ENCODE measurements around the gene HDAC7.

The HDAC7 gene

DNA sequence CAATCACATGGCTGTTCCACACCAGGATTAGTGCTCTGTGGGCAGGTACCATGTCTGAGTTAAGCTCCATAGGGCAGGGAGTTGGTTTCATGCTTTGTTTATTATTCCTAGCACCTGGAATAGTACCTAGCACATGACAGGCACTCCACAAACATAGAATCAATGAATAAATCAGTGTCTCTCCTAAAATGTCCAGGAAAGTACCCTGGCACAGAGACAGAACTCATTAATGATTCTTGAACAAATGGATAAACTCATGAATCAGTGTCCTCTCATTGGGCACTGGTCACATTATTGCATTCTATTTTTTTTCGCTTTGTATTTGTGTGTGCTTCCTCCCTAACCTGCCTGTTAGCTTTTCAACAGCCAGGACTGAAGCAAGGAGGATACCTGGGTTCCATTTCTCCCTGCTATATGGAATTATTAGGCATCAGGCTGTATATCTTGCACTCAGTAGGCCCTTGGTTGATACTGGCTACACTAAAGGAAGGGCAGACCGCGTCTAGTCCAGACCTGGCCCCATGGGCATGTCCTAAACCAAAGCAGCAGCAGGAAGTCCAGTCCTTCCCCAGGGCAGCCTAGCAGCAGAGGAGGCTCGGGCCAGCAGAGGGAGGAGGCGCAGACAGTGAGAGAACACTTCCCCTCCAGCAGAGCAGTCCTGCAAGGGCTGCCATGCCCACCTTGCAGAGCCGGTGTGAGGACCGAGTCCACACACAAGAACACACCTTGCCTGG is 18.4 kb downstream of the HDAC7 start:
- Mint-ChIP-seq H3K9me3 (no peaks in the 10 kb centered on the region), H3K27ac (peak overlapping the region; percentile 99), H3K36me3 (peaks cover 99% of the 10 kb centered on the region), H3K4me1 (peaks cover 82% of the 10 kb centered on the region), H3K4me3 (peak overlapping the region; percentile 98)
- ATAC-seq (no peak), DNase-seq (ENCODE audit: low spot score in 2 of 2) (no peak)

DNA sequence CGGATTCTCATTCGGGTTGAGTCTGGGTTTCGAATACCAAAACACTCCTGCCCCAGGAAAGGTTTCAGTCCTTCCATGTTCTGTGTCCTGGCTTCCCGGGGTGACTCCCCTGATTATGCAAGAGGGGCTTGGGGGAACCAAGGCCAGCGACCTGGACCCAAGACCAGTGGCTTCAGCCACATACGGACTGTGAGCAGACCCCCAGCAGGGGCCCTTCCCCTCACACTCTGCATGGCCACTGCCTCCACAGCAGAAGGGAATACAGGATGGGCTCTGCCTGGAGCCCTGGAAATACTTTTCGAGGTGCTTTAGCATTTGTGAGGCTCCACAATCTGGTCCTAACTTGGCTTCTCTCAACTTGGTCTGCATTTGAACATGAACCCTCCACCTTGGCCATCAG is 19.1 kb downstream of the HDAC7 start:
- Mint-ChIP-seq H3K4me1 (peaks cover 75% of the 10 kb centered on the region), H3K27ac (peak overlapping the region; percentile 99), H3K9me3 (no peaks in the 10 kb centered on the region), H3K4me3 (no peak overlapping the region), H3K36me3 (peaks cover 99% of the 10 kb centered on the region)
- DNase-seq (ENCODE audit: low spot score in 2 of 2) = no peak
- no peak for ATAC-seq

DNA sequence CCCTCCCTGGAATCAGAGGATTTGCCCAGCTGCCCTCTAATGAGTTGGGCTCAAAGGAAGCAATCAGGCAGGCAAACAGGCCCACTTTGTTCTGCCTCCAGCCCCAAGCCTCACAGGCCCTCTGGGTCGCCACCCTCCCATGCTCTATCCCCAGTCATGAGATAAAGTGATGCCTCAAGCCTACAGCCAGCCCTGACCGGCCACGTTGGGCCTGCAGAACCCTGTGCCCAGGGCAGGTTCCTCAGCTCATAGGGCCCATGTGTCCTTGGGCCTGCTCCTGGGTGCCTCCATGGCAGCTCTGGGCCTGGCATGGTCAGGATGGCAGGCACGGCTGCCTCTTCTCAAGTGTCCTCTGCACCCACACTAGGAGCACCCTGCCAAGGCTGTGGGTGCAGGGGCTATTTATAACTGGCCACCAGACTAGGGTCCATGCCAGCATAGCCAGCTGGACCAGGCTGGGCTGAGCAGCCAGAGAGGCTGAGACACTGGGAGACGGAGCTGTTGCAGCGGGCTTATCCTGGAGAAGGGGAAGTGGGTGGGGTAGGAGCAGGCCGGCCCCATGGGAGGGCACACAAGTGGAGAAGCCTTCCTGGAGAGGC is 20.2 kb downstream of the HDAC7 start:
- Mint-ChIP-seq H3K4me3 (no peak overlapping the region), H3K36me3 (peaks cover 99% of the 10 kb centered on the region), H3K27ac (peak overlapping the region; percentile 99), H3K9me3 (no peaks in the 10 kb centered on the region), H3K4me1 (peaks cover 63% of the 10 kb centered on the region)
- no peak for DNase-seq (ENCODE audit: low spot score in 2 of 2)
- no peak for ATAC-seq

DNA sequence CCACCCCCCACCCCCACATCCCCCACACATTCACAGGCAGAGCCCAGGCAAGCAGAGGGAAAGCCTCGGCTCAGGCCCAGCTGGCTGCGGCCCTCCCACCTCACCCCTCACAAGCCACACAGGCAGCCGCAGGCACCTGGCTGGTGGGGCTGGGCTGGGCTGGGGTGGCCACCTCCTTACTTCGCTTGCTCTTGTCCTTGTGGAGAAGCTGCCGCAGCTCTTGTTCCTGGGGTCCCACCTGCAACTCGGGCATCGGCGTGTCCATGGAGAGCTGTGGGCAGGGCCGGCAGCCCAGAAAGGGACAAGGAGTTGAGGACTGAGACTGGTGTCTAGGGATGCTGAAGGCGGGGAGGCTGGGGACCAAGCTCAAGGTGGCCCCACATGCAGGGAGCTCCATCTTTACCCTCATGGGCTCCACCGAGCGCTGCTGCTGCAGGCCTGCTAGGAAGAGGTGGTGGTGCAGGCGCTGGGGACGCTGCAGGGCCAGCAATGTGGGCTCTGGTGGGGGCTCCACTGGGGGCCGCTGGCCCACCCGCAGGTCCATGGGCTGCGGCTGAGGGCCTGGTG is 21.2 kb downstream of the HDAC7 start:
- ATAC-seq (no peak), DNase-seq (ENCODE audit: low spot score in 2 of 2) (no peak)
- H3K36me3 Mint-ChIP-seq = peaks cover 99% of the 10 kb centered on the region
- H3K4me1 Mint-ChIP-seq = peaks cover 53% of the 10 kb centered on the region
- H3K4me3 Mint-ChIP-seq = no peak overlapping the region
- H3K27ac Mint-ChIP-seq = peak overlapping the region; percentile 99
- H3K9me3 Mint-ChIP-seq = no peaks in the 10 kb centered on the region

DNA sequence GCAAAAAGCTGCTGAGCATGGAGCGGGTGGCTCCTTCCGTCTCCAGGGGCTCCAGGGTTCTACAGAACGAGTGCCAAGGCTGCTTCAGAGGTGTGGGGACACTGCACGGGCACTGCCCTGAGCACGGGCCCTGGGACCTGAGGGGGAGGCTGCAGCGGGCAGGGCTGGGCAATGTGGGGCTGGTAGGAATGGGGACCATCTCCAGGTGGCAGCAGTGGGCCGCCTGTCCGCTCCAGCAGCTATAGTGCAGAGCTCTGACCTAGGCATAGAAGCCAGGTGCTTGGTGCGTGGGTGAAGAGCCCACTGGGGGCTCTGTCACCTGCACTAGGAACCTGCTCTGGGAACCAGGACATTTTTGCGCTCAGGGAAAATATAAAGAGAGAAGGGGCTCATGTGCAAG is 22.3 kb downstream of the HDAC7 start:
- Mint-ChIP-seq H3K9me3 (no peaks in the 10 kb centered on the region), H3K4me3 (no peak overlapping the region), H3K4me1 (peaks cover 43% of the 10 kb centered on the region), H3K36me3 (peaks cover 99% of the 10 kb centered on the region), H3K27ac (peak overlapping the region; percentile 99)
- ATAC-seq (peak; percentile 57), DNase-seq (ENCODE audit: low spot score in 2 of 2) (no peak)

DNA sequence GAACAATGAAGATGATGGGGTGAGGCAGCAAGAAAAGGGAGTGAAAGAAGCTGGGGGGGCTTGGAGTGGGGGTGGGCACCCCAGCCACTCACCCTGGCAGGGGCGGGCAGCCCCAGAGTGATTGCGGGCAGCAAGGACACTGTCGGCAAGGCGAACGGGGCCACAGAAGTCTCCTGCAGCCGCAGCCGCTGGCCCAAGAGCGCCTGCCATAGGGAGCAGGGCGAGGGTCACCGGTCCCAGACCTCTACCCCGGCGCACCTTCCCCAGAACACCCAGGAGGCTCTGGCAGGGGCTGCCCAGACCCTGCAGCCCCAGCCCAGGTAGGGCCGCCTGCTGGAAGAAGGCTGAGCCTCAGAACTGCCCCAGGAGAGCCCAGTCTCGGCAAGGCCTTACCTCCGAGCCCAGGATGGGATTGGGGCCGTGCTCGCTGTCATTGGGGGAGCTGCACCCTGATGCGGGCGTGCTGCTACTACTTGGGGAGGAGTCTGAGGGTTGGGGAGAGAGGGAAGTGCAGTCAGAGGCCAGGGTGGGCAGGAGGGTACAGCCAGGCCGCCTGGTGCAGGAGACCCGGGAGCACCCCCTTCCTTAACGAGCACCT is 23.8 kb downstream of the HDAC7 start:
- Mint-ChIP-seq H3K4me3 (no peak overlapping the region), H3K36me3 (peaks cover 99% of the 10 kb centered on the region), H3K27ac (peak overlapping the region; percentile 99), H3K9me3 (no peaks in the 10 kb centered on the region), H3K4me1 (peaks cover 32% of the 10 kb centered on the region)
- DNase-seq (ENCODE audit: low spot score in 2 of 2) (no peak), ATAC-seq (no peak)

DNA sequence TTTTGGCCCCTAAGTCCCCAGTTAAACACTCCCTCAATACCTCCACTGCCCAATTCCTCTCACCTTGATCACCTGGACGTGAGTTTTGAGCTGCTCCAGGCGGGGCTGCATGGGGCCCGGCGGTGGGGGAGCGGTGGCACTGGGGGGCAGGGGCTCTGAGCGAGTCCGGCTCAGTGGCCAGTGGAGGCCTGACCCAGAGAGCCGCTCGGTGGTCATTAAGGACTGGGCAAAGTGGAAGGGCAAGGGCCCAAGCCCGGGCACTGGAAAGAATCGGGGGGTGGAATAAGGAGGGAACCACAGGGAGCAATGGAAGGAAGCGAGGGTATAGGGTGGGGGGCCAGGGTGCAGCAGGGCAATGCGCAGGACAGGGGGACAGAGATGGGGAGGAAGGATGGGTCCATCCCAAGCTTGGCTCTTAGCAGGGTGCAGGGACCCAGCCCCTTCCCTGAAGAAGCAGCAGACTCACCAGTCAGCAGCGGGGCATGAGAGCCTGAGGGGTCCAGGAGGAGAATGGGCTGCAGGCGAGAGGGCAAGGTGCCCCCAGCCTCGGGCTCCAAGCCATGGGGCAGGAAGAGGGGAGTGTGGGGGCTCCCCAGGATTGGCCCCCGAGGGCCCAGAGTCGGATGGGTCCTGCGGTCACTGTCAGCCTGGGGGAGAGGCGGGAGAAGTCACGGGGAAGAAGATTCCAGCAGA is 24.4 kb downstream of the HDAC7 start:
- Mint-ChIP-seq H3K36me3 (peaks cover 100% of the 10 kb centered on the region), H3K27ac (peak overlapping the region; percentile 99)
- no peak for ATAC-seq

DNA sequence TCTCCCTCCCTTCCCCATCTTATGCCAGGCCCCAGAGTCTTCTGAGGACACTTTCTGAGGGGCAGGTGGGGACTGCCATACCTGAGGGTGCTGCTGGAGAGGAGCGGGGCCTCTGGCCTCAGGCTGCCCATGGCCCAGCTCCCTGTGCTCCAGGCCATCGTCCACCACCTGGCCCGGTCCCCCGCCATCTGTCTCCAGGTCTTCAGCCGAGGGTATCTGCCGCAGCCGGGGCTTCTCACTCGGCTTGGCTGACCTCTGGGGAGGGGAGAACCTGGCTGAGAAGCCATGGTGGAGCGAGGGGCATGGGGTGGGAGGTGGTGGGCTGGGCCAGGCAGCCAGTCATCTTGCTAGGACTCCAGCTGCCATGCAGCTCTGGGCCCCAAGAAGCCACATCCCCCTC is 25.0 kb downstream of the HDAC7 start:
- DNase-seq (ENCODE audit: low spot score in 2 of 2) = no peak
- no peak for ATAC-seq
- Mint-ChIP-seq H3K36me3 (peaks cover 100% of the 10 kb centered on the region), H3K27ac (peak overlapping the region; percentile 99), H3K4me3 (no peak overlapping the region), H3K9me3 (no peaks in the 10 kb centered on the region), H3K4me1 (peaks cover 30% of the 10 kb centered on the region)

More for the DNA sequence above, 24.4 kb downstream of the HDAC7 start:
- DNase-seq (ENCODE audit: low spot score in 2 of 2) = no peak
- no peaks in the 10 kb centered on the region for H3K9me3 Mint-ChIP-seq
- H3K4me3 Mint-ChIP-seq = no peak overlapping the region
- peaks cover 33% of the 10 kb centered on the region for H3K4me1 Mint-ChIP-seq

DNA sequence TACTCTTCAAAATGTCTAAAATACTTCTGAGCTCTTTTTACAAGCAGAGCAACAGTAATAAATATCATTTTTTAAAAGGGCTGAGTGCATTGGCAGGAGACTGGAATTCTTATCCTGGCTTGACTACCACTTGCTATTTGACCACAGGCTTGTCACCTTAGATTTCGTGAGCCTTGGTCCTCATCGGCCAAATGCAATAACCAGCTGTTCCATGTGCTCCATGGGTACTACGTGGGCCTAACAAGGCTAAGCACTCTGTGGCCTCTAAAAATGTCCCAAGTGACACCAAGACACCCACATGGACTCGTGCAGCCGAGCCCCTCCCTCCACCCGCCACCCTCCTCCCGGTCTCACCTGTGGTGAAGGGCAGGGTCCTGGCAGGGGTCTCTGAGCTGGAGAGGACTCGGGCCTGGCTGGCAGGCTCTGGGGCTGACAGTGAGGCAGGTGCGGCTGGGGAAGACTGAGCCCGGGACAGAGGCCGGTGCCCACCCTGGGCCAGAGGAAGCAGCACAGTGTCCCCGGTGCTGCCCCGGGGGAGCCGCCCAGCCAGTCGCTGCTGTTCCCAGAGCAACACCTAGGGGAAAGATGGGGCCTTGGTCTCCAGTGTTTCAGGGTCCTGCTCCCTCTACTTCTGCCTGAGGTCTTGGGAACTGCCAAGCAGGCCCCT is 26.6 kb downstream of the HDAC7 start:
- ATAC-seq = no peak
- H3K4me3 Mint-ChIP-seq = no peak overlapping the region
- peak overlapping the region; percentile 76 for H3K27ac Mint-ChIP-seq
- H3K36me3 Mint-ChIP-seq = peaks cover 100% of the 10 kb centered on the region
- no peaks in the 10 kb centered on the region for H3K9me3 Mint-ChIP-seq
- no peak for DNase-seq (ENCODE audit: low spot score in 2 of 2)
- peaks cover 23% of the 10 kb centered on the region for H3K4me1 Mint-ChIP-seq

DNA sequence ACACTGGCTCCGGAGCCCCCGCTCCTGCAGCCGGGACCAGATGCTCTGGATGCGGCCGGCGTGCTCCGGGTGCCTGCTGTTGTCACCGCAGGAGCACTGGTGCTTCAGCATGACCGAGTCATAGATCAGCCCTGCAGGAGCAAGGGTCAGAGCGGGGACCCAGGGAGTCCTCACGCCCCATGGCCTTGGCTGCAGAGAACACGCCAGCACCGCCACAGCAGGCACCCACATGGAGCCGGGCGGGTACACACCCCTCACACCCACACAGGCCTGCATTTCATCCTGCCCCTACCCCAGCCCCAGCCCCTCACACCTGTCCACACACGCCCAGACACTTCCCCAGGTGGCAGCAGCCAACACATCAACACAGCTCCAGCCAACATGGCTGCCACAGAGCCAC is 27.8 kb downstream of the HDAC7 start:
- no peaks in the 10 kb centered on the region for H3K9me3 Mint-ChIP-seq
- peaks cover 100% of the 10 kb centered on the region for H3K36me3 Mint-ChIP-seq
- H3K4me3 Mint-ChIP-seq = no peak overlapping the region
- ATAC-seq (no peak), DNase-seq (ENCODE audit: low spot score in 2 of 2) (no peak)
- H3K27ac Mint-ChIP-seq = peak overlapping the region; percentile 76
- peaks cover 27% of the 10 kb centered on the region for H3K4me1 Mint-ChIP-seq

DNA sequence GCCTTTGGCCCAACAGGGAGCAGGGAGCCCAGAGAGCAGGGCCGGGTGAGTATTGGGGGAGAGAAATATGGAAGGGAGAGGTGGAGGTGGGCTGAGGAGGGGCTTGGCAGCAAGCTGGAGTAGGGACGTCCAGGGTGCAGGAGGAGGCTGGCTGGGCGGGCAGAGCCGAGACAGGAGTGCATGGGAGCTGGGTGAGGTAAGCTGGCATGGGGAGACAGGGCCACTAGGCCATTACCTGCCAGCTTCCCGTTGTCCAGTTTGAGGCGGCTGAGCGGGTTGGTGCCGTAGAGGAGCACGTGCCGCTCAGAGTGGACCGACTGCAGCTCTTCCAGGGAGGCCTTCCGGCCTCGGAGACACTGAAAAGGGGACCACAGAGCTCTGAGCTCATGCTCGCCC is 28.4 kb downstream of the HDAC7 start:
- Mint-ChIP-seq H3K27ac (peak overlapping the region; percentile 88), H3K4me3 (no peak overlapping the region), H3K4me1 (peaks cover 32% of the 10 kb centered on the region), H3K9me3 (no peaks in the 10 kb centered on the region), H3K36me3 (peaks cover 100% of the 10 kb centered on the region)
- ATAC-seq = no peak
- DNase-seq (ENCODE audit: low spot score in 2 of 2) = no peak

DNA sequence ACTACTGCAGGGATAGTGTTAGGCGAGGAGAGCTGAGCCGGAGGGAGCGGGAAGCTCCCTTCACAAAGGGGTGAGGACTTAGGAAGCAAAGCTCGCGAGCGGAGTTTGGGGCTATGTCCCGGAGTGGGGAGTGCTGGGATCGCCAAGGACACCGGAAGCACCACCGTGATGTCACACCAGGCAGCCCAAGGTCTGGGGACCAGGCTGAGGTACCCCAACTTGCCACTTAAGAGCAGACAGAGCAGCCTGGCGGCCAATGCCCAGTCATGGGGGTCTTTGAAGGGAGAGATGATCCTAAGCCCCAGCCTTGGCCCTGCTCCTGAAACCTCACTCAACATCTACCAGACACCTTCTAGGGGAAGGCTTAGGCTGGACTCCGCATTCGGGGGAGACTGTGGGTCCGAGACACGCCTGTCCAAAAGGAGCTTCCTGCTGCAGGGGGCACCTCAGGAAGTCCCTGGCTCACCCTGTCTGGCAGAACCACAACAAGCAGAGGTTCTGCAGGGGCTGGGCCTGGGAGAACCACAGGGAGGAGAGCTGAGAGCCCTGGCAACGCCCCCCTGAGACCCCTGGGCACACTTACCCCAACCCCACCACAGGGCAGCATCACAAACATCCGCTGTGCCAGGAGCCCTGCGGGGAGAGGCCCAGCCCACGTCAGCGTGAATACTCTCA is 28.9 kb downstream of the HDAC7 start:
- Mint-ChIP-seq H3K36me3 (peaks cover 100% of the 10 kb centered on the region), H3K4me1 (peaks cover 37% of the 10 kb centered on the region), H3K27ac (peak overlapping the region; percentile 88), H3K9me3 (no peaks in the 10 kb centered on the region), H3K4me3 (no peak overlapping the region)
- DNase-seq (ENCODE audit: low spot score in 2 of 2) (no peak), ATAC-seq (no peak)

DNA sequence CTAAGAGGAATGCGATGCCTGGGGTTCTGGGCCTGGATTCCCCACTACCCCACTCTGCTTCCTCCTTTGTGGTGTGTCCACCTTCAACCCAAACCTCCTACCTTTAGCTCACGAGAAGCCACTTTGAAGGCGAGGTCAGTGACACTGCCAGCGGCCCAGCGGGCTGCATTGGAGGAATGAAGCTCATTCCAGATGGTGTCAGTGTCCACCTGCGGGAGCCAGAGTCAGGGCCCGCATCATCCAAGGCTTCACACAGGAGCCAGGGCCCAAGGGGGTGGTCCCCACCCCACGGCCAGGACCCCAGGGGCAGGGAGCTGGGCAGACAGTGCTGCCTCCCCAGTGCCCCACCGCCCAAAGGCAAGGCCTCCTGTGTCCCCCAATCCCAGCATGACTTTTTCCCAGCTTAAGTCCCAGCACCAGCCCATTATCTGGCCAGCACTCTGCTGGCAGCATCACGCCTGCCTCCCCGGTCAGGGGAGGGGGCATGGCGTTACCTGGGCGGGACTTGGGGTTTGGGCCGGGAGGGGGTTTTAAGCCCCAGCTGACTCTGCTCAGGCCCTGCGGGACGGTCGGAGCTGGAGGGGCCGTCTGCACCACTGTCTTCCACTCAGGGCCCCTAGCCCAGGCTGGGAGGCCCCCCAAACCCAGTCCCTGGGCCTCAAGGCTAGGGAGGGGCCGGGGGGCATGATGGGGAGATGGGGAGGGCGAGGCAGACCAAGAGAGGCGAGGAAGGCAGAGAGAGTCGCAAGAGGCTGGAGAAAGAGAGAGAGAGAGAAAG is 29.8 kb downstream of the HDAC7 start:
- Mint-ChIP-seq H3K27ac (peak overlapping the region; percentile 88), H3K36me3 (peaks cover 100% of the 10 kb centered on the region)
- no peak for DNase-seq (ENCODE audit: low spot score in 2 of 2)

DNA sequence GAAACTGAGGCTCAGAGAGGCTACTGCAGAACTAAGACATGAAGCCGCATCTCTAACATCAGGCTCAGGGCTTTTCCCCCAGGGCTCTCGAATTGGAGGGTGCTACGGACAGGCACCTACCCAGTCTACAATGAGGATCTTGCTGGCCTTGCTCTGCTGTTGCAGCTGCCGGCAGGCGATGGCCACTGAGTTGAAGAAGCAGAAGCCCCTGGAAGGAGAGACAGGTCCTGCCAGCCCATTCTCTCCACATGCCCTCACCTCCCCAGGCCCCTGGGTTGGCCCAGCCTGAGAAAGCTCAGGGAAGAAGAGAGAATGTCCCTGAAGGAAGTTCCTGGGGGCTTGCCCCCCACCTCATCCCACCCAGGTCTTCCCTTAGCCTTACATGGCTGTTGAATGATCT is 30.6 kb downstream of the HDAC7 start:
- peaks cover 53% of the 10 kb centered on the region for H3K4me1 Mint-ChIP-seq
- H3K36me3 Mint-ChIP-seq = peaks cover 100% of the 10 kb centered on the region
- H3K4me3 Mint-ChIP-seq = no peak overlapping the region
- no peaks in the 10 kb centered on the region for H3K9me3 Mint-ChIP-seq
- peak overlapping the region; percentile 61 for H3K27ac Mint-ChIP-seq
- DNase-seq (ENCODE audit: low spot score in 2 of 2) (no peak), ATAC-seq (no peak)

More for the DNA sequence above, 29.8 kb downstream of the HDAC7 start:
- Mint-ChIP-seq H3K4me1 (peaks cover 45% of the 10 kb centered on the region), H3K4me3 (no peak overlapping the region), H3K9me3 (no peaks in the 10 kb centered on the region)
- no peak for ATAC-seq

Data from stimulated activated effector memory CD8-positive, alpha-beta T cell treated with anti-CD3 and anti-CD28 coated beads, Interleukin-12 subunit alpha, Interleukin-12 subunit beta, amount 100 ng/mL, for 72 hours (primary cell).